Neutrophil (primary cell): ENCODE results near the gene MBNL1.

Experiments
- H3K27ac ChIP-seq: fragments of 200-600 bp; sonication (generic); 2 replicates; pipeline ENCODE4 v1.5.1; 2016; ENCODE audit warnings: mild to moderate bottlenecking, moderate library complexity
- H3K27me3 ChIP-seq: fragments of 200-600 bp; sonication (generic); 2 replicates; pipeline ENCODE4 v1.6.0; 2016; ENCODE audit warnings: mild to moderate bottlenecking
- H3K36me3 ChIP-seq: fragments of 200-600 bp; sonication (generic); 2 replicates; pipeline ENCODE4 v1.5.1; 2017
- H3K4me1 ChIP-seq, 2 experiments: fragments of 200-600 bp in 1 of 2; sonication (generic) in 1 of 2; 1 replicate in 1 of 2; 2 replicates in 1 of 2; pipeline versions ENCODE4 v1.5.1 to v1.6.1; 2013 to 2016; ENCODE audit warnings: low read depth in 1 of 2, low read length in 1 of 2, mild to moderate bottlenecking in 1 of 2, moderate library complexity in 1 of 2; ENCODE audit not compliant: control insufficient read depth in 1 of 2, insufficient read depth in 1 of 2
- H3K4me3 ChIP-seq, 2 experiments: fragments of 200-600 bp in 1 of 2; sonication (generic) in 1 of 2; 1 replicate in 1 of 2; 2 replicates in 1 of 2; pipeline ENCODE4 v1.5.1; 2013 to 2016; ENCODE audit warnings: low read depth in 1 of 2, low read length in 1 of 2, mild to moderate bottlenecking in 1 of 2, moderate library complexity in 1 of 2
- H3K9me3 ChIP-seq: fragments of 200-600 bp; sonication (generic); 2 replicates; pipeline ENCODE4 v1.5.1; 2016
- CTCF ChIP-seq: fragments of 200-600 bp; sonication (generic); IDR thresholded peaks from 2 replicates; pipeline ENCODE4 v1.5.1; 2016; ENCODE audit warnings: antibody characterized with exemption

MBNL1 gene

GRCh38 chr3:152319831-152320617 is 51.3 kb downstream of the MBNL1 start:
- Histone ChIP-seq H3K9me3 (no peaks in the 10 kb centered on the region), H3K4me1 (peaks cover 45 to 68% of the 10 kb centered on the region in 2 experiments), H3K27me3 (no peaks in the 10 kb centered on the region), H3K36me3 (peaks cover 4% of the 10 kb centered on the region), H3K27ac (no peak overlapping the region), H3K4me3 (no peak overlapping the region)
- no peak for TF ChIP-seq CTCF

DNA sequence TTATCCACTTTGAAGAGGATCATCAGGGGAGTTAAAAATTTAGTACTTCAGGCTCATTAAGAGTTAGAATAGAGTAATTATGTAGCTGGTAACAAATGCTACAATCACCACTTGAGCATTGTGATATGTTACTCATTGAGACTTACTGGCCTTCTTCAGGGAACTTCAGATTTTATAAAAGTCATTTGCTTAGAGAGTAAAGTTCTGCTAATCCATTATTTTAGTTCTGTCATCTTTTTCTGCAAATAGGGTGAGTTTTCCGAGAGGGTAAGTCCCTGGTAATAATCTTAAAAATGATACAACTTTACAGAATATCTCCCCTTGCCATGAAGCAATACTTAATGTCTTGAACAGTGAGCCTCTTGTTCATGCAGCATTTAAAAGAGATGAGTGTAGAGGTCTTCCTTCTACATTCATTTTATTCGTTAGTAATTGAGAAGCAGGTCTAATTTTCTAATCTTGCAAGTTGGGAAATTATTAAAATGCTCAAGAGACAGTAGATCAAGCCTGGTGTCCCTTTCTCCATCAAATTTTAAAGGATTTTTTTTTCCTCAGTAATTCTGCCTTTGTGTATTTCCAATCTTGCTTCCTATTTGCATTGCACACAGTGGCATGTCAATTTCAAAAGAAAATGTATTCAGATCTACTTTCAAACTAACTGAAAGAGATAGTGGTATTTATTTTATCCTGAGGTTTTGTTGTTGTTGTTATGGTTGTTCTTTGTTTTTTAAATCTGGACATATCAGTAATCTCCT is 52.6 kb downstream of the MBNL1 start:
- H3K4me1 ChIP-seq = peaks cover 40 to 64% of the 10 kb centered on the region in 2 experiments
- H3K9me3 ChIP-seq = no peaks in the 10 kb centered on the region
- peaks cover 1% of the 10 kb centered on the region for H3K36me3 ChIP-seq
- no peak for TF ChIP-seq CTCF
- H3K27ac ChIP-seq = peak overlapping the region; percentile 54
- no peaks in the 10 kb centered on the region for H3K27me3 ChIP-seq
- no peak overlapping the region for H3K4me3 ChIP-seq

DNA sequence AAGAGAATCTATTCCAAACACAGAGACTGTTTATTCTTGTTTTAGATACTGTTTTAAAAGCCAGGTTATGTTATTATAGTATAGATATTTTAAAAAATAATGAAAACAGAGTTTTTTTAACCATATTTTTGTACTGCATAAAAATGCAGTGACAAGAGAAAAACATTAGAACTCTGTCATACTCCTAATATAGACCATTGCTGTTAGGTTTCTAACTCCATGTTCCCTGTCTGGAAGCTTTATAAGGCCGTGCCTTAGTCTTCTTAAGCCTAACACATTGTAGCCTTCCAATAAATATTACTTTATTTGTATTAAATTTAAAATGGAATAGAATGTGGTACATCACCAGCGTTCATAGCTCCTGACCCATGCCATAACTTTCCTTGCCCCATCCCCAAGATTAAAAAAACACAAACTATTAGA is 53.2 kb downstream of the MBNL1 start:
- no peaks in the 10 kb centered on the region for H3K36me3 ChIP-seq
- H3K27me3 ChIP-seq = no peaks in the 10 kb centered on the region
- H3K27ac ChIP-seq = peak overlapping the region; percentile 54
- H3K9me3 ChIP-seq = no peaks in the 10 kb centered on the region
- no peak overlapping the region for H3K4me3 ChIP-seq
- no peak for TF ChIP-seq CTCF
- H3K4me1 ChIP-seq = peaks cover 34 to 58% of the 10 kb centered on the region in 2 experiments

GRCh38 chr3:152322756-152323155 is 54.0 kb downstream of the MBNL1 start:
- Histone ChIP-seq H3K36me3 (no peaks in the 10 kb centered on the region), H3K27ac (peak overlapping the region; percentile 54)

DNA sequence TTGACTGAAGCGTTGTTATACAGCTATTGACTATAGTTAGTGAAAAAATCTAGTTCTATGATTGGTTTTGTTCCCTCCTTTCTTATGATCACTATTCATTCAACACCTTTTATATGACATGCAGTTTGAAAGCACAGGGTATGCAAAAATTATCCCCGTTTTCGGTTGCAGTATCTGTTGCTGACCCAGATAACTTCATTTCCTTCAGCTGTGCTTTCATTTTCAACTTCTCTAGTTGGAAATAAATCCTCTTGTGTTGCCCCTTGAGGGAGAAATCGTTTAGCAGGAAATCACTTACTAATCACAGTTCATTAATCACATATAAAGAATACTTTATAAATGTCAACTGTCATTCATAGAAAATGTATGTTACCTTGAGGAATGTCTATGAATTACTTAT is 55.1 kb downstream of the MBNL1 start:
- peaks cover 27 to 45% of the 10 kb centered on the region in 2 experiments for H3K4me1 ChIP-seq
- H3K27ac ChIP-seq = peak overlapping the region; percentile 54
- no peak for TF ChIP-seq CTCF
- H3K4me3 ChIP-seq = no peak overlapping the region
- H3K36me3 ChIP-seq = no peaks in the 10 kb centered on the region
- no peaks in the 10 kb centered on the region for H3K9me3 ChIP-seq
- no peaks in the 10 kb centered on the region for H3K27me3 ChIP-seq

More at GRCh38 chr3:152322756-152323155, 54.0 kb downstream of the MBNL1 start:
- TF ChIP-seq CTCF = no peak
- peaks cover 26 to 50% of the 10 kb centered on the region in 2 experiments for H3K4me1 ChIP-seq
- H3K4me3 ChIP-seq = no peak overlapping the region
- H3K9me3 ChIP-seq = no peaks in the 10 kb centered on the region
- no peaks in the 10 kb centered on the region for H3K27me3 ChIP-seq
